SK-N-SH treated with all-trans-retinoic acid at 6 μM for 48 hours (cell line): ENCODE results near the gene HPS5.

Experiments used
- ATAC-seq: fragments of 200-7000 bp; cut with Tn5 transposase; 3 replicates; pipeline ENCODE4 v1.9.1; 2020; ENCODE audit warnings: mild to moderate bottlenecking, moderate library complexity
- CREB5 ChIP-seq: fragments of 250-450 bp; sonication (Bioruptor Pico); IDR thresholded peaks from 2 replicates; pipeline ENCODE4 v1.5.1; 2020; ENCODE audit warnings: low read depth, mild to moderate bottlenecking, moderate library complexity
- CSDC2 ChIP-seq: fragments of 250-450 bp; sonication (Bioruptor Pico); IDR thresholded peaks from 2 replicates; pipeline ENCODE4 v1.5.0; 2020; ENCODE audit warnings: mild to moderate bottlenecking, moderate library complexity
- ESRRG ChIP-seq: fragments of 250-450 bp; sonication (Bioruptor Pico); IDR thresholded peaks from 2 replicates; pipeline ENCODE4 v1.6.1; 2021; ENCODE audit warnings: mild to moderate bottlenecking
- GLIS3 ChIP-seq: fragments of 250-450 bp; sonication (Bioruptor Pico); IDR thresholded peaks from 2 replicates; pipeline ENCODE4 v1.5.0; 2020; ENCODE audit warnings: mild to moderate bottlenecking, moderate library complexity
- ISL1 ChIP-seq: fragments of 250-450 bp; sonication (Bioruptor Pico); IDR thresholded peaks from 2 replicates; pipeline ENCODE4 v2.1.2; 2022; ENCODE audit warnings: mild to moderate bottlenecking, moderate library complexity
- OSR1 ChIP-seq: fragments of 250-450 bp; sonication (Bioruptor Pico); IDR thresholded peaks from 2 replicates; pipeline ENCODE4 v1.8.0; 2022; ENCODE audit warnings: moderate library complexity, mild to moderate bottlenecking, inconsistent platforms
- PATZ1 ChIP-seq: fragments of 250-450 bp; sonication (Bioruptor Pico); IDR thresholded peaks from 2 replicates; pipeline ENCODE4 v1.8.0; 2020; ENCODE audit warnings: mild to moderate bottlenecking, moderate library complexity, borderline replicate concordance
- PPARA ChIP-seq: fragments of 250-450 bp; sonication (Bioruptor Pico); IDR thresholded peaks from 2 replicates; pipeline ENCODE4 v1.5.0; 2020; ENCODE audit warnings: mild to moderate bottlenecking, borderline replicate concordance
- RARB ChIP-seq: fragments of 250-450 bp; sonication (Bioruptor Pico); IDR thresholded peaks from 2 replicates; pipeline ENCODE4 v1.8.0; 2021; ENCODE audit warnings: mild to moderate bottlenecking, moderate library complexity
- SNAI2 ChIP-seq: fragments of 250-450 bp; sonication (Bioruptor Pico); IDR thresholded peaks from 2 replicates; pipeline ENCODE4 v1.5.0; 2020; ENCODE audit warnings: mild to moderate bottlenecking, moderate library complexity
- TCF4 ChIP-seq: fragments of 250-450 bp; sonication (Bioruptor Pico); IDR thresholded peaks from 2 replicates; pipeline ENCODE4 v1.8.0; 2021; ENCODE audit warnings: mild to moderate bottlenecking, moderate library complexity, borderline replicate concordance
- TOX ChIP-seq: fragments of 250-450 bp; sonication (Bioruptor Pico); IDR thresholded peaks from 2 replicates; pipeline ENCODE4 v1.8.0; 2021; ENCODE audit warnings: mild to moderate bottlenecking, moderate library complexity, borderline replicate concordance
- TSHZ2 ChIP-seq: fragments of 250-450 bp; sonication (Bioruptor Pico); IDR thresholded peaks from 2 replicates; pipeline ENCODE4 v1.5.0; 2020; ENCODE audit warnings: mild to moderate bottlenecking, moderate library complexity
- ZC3H10 ChIP-seq: fragments of 250-450 bp; sonication (Bioruptor Pico); IDR thresholded peaks from 2 replicates; pipeline ENCODE4 v1.5.1; 2021; ENCODE audit warnings: mild to moderate bottlenecking, moderate library complexity
- ZFP3 ChIP-seq: fragments of 250-450 bp; sonication (Bioruptor Pico); IDR thresholded peaks from 2 replicates; pipeline ENCODE4 v1.5.0; 2020; ENCODE audit warnings: mild to moderate bottlenecking, moderate library complexity
- ZFP30 ChIP-seq: fragments of 450-650 bp; formaldehyde crosslinking; IDR thresholded peaks from 2 replicates; pipeline ENCODE4 v1.5.0; 2022; ENCODE audit warnings: mild to moderate bottlenecking, moderate library complexity
- ZNF565 ChIP-seq: fragments of 450-650 bp; formaldehyde crosslinking; conservative IDR thresholded peaks from 2 replicates; pipeline ENCODE4 v1.5.0; 2020; ENCODE audit warnings: low read depth, mild to moderate bottlenecking, moderate library complexity
- ZNF70 ChIP-seq: fragments of 450-650 bp; formaldehyde crosslinking; IDR thresholded peaks from 2 replicates; pipeline ENCODE4 v1.5.0; 2020; ENCODE audit warnings: mild to moderate bottlenecking, moderate library complexity
- TF ChIP-seq, protein P1 (sequence below): fragments of 250-450 bp; sonication (Bioruptor Pico); IDR thresholded peaks from 2 replicates; pipeline ENCODE4 v1.5.1; 2021; ENCODE audit warnings: mild to moderate bottlenecking, moderate library complexity
- TF ChIP-seq, protein P2 (sequence below): fragments of 250-450 bp; sonication (Bioruptor Pico); IDR thresholded peaks from 2 replicates; pipeline ENCODE4 v1.8.0; 2021; ENCODE audit warnings: low read depth, mild to moderate bottlenecking, moderate library complexity, borderline replicate concordance

The HPS5 gene

GRCh38 chr11:18254781-18255361 is 67.1 kb downstream of the HPS5 start (continued):
- no peak for TF ChIP-seq CSDC2
- no peak for TF ChIP-seq TSHZ2 (CRISPR knock-in tag)
- TF ChIP-seq TCF4 (CRISPR knock-in tag): no peak
- TF ChIP-seq RARB: no peak

DNA sequence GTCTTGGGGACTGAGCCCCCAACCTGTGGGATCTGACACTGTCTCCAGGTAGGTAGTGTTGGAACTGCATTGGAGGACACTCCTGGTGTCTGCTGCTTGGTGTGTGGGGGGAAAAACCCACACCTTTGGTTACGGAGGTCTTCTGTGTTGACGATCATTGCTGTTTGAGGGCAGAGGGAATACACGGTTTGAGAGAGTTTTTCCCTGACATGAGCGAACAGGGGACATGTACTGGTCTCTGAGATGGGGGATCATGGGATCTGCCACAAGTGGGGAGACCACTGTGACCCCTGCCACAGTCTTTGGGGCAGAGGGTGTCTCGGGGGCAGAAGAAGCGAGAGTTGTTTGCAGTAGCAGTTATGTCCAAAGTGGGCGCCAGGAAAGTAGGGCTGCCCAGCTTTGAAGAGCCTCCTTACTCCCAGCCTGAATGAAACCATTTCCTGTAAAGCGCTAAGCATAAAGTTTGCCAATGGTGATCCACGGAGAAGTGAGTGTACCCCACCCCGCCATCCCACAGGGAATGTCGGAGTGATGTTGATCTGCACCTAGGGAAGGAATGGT is 68.1 kb downstream of the HPS5 start:
- TF ChIP-seq ZC3H10: no peak
- no peak for TF ChIP-seq PATZ1

GRCh38 chr11:18253233-18253632 is 68.7 kb downstream of the HPS5 start:
- TF ChIP-seq PPARA (CRISPR knock-in tag) (no peak), CSDC2 (no peak), SNAI2 (CRISPR knock-in tag) (no peak), GLIS3 (CRISPR knock-in tag) (no peak), ZFP30 (CRISPR knock-in tag) (no peak), PATZ1 (no peak), ZNF70 (CRISPR knock-in tag) (no peak), CREB5 (CRISPR knock-in tag) (no peak), ESRRG (CRISPR knock-in tag) (no peak), TOX (CRISPR knock-in tag) (no peak), ZNF565 (CRISPR knock-in tag) (no peak), OSR1 (CRISPR knock-in tag) (no peak), ZFP3 (CRISPR knock-in tag) (no peak), TSHZ2 (CRISPR knock-in tag) (no peak), ISL1 (no peak)
- TF ChIP-seq, protein P1, sequence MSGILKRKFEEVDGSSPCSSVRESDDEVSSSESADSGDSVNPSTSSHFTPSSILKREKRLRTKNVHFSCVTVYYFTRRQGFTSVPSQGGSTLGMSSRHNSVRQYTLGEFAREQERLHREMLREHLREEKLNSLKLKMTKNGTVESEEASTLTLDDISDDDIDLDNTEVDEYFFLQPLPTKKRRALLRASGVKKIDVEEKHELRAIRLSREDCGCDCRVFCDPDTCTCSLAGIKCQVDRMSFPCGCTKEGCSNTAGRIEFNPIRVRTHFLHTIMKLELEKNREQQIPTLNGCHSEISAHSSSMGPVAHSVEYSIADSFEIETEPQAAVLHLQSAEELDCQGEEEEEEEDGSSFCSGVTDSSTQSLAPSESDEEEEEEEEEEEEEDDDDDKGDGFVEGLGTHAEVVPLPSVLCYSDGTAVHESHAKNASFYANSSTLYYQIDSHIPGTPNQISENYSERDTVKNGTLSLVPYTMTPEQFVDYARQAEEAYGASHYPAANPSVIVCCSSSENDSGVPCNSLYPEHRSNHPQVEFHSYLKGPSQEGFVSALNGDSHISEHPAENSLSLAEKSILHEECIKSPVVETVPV: no peak
- TF ChIP-seq, protein P2, sequence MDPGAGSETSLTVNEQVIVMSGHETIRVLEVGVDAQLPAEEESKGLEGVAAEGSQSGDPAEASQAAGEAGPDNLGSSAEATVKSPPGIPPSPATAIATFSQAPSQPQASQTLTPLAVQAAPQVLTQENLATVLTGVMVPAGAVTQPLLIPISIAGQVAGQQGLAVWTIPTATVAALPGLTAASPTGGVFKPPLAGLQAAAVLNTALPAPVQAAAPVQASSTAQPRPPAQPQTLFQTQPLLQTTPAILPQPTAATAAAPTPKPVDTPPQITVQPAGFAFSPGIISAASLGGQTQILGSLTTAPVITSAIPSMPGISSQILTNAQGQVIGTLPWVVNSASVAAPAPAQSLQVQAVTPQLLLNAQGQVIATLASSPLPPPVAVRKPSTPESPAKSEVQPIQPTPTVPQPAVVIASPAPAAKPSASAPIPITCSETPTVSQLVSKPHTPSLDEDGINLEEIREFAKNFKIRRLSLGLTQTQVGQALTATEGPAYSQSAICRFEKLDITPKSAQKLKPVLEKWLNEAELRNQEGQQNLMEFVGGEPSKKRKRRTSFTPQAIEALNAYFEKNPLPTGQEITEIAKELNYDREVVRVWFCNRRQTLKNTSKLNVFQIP: no peak
- TF ChIP-seq, all 23 proteins: peak for 0
- ATAC-seq: no peak

More for the DNA sequence above, 68.1 kb downstream of the HPS5 start:
- ATAC-seq: no peak
